Parathyroid adenoma (tissue), 2 donors: ENCODE measurements around the gene DICER1.

ENCODE experiments used
- H2AFZ ChIP-seq: fragments of 300-600 bp; sonication (generic); one replicate; pipeline ENCODE4 v1.7.0; 2017; ENCODE audit warnings: antibody characterized with exemption, mild to moderate bottlenecking
- H3K27ac ChIP-seq: fragments of 300-600 bp; sonication (generic); one replicate; pipeline ENCODE4 v1.7.0; 2017
- H3K27me3 ChIP-seq: fragments of 300-600 bp; sonication (generic); one replicate; pipeline ENCODE4 v1.7.0; 2017; ENCODE audit warnings: low read length; ENCODE audit not compliant: control insufficient read depth, insufficient read depth
- H3K36me3 ChIP-seq: fragments of 300-600 bp; sonication (generic); one replicate; pipeline ENCODE4 v1.7.0; 2017; ENCODE audit warnings: low read length; ENCODE audit not compliant: control insufficient read depth, insufficient read depth
- H3K4me1 ChIP-seq: fragments of 300-600 bp; sonication (generic); one replicate; pipeline ENCODE4 v1.7.0; 2017; ENCODE audit warnings: control low read depth
- H3K4me2 ChIP-seq: fragments of 300-600 bp; sonication (generic); one replicate; pipeline ENCODE4 v1.7.0; 2017; ENCODE audit warnings: low read length
- H3K4me3 ChIP-seq: fragments of 300-600 bp; sonication (generic); one replicate; pipeline ENCODE4 v1.7.0; 2017; ENCODE audit warnings: low read depth, low read length
- H3K79me2 ChIP-seq: fragments of 300-600 bp; sonication (generic); one replicate; pipeline ENCODE4 v1.7.0; 2017; ENCODE audit warnings: control low read depth
- H3K9ac ChIP-seq: fragments of 300-600 bp; sonication (generic); one replicate; pipeline ENCODE4 v1.7.0; 2017; ENCODE audit warnings: mild to moderate bottlenecking
- H3K9me3 ChIP-seq: fragments of 300-600 bp; sonication (generic); one replicate; pipeline ENCODE4 v1.7.0; 2017; ENCODE audit warnings: low read length; ENCODE audit not compliant: control insufficient read depth
- TF ChIP-seq, protein P1 (sequence below): fragments of 300-600 bp; sonication (generic); IDR thresholded peaks from one replicate; pipeline ENCODE4 v1.7.0; 2017; ENCODE audit warnings: antibody characterized with exemption, mild to moderate bottlenecking
- donor health status: primary hyperparathyroidism.

Gene DICER1

DNA sequence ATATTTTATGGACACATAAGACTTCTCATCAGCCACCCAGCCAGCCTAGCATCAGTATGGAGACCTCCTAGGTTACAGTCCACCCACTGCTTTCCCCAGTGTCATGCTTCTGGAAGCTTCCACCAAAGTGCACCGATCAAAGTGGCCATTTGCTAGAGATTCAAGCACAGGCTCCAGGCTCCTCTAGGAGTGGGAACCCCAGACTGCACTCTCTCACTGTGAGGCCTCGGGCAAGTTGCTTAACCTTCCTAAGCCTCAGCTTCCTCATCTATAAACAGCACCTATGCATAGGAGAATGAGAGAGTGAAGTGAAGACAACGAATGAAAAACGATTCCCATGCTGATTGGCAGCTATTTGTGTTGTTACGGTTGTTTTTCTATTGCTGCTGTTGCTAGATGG lies 94.4 kb downstream of the DICER1 start:
- no peak overlapping the region for H3K4me3 ChIP-seq
- no peaks in the 10 kb centered on the region for H3K79me2 ChIP-seq
- H3K27me3 ChIP-seq = no peaks in the 10 kb centered on the region
- TF ChIP-seq, protein P1, sequence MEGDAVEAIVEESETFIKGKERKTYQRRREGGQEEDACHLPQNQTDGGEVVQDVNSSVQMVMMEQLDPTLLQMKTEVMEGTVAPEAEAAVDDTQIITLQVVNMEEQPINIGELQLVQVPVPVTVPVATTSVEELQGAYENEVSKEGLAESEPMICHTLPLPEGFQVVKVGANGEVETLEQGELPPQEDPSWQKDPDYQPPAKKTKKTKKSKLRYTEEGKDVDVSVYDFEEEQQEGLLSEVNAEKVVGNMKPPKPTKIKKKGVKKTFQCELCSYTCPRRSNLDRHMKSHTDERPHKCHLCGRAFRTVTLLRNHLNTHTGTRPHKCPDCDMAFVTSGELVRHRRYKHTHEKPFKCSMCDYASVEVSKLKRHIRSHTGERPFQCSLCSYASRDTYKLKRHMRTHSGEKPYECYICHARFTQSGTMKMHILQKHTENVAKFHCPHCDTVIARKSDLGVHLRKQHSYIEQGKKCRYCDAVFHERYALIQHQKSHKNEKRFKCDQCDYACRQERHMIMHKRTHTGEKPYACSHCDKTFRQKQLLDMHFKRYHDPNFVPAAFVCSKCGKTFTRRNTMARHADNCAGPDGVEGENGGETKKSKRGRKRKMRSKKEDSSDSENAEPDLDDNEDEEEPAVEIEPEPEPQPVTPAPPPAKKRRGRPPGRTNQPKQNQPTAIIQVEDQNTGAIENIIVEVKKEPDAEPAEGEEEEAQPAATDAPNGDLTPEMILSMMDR = no peak
- no peak overlapping the region for H2AFZ ChIP-seq
- no peaks in the 10 kb centered on the region for H3K4me1 ChIP-seq
- no peak overlapping the region for H3K27ac ChIP-seq
- H3K9me3 ChIP-seq = no peaks in the 10 kb centered on the region
- no peak overlapping the region for H3K4me2 ChIP-seq
- H3K36me3 ChIP-seq = no peaks in the 10 kb centered on the region
- H3K9ac ChIP-seq = no peak overlapping the region

DNA sequence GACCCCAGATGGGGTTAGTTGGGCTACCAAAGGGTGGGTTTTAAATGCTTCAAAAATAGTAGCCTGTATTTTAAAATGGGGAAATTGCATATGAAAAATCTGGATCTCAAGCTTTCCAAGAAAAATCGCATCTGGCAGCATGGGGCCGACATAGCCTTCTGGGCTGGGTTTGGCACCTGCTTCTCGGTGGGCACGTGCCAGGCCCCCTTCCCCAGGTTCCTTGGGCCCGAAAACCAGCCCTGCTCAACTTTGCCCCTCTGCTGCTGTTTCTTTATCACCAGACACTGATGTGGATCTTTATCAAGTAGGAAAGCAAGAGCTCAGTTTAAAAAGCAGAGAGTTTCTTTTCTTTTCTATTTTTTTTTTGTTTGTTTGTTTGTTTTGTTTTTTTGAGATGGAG lies 95.1 kb downstream of the DICER1 start:
- Histone ChIP-seq H3K4me3 (no peak overlapping the region), H3K27ac (no peak overlapping the region), H2AFZ (no peak overlapping the region), H3K36me3 (no peaks in the 10 kb centered on the region), H3K9ac (no peak overlapping the region), H3K4me1 (no peaks in the 10 kb centered on the region), H3K4me2 (no peak overlapping the region), H3K9me3 (no peaks in the 10 kb centered on the region), H3K27me3 (no peaks in the 10 kb centered on the region), H3K79me2 (no peaks in the 10 kb centered on the region)
- TF ChIP-seq, protein P1 = no peak

DNA sequence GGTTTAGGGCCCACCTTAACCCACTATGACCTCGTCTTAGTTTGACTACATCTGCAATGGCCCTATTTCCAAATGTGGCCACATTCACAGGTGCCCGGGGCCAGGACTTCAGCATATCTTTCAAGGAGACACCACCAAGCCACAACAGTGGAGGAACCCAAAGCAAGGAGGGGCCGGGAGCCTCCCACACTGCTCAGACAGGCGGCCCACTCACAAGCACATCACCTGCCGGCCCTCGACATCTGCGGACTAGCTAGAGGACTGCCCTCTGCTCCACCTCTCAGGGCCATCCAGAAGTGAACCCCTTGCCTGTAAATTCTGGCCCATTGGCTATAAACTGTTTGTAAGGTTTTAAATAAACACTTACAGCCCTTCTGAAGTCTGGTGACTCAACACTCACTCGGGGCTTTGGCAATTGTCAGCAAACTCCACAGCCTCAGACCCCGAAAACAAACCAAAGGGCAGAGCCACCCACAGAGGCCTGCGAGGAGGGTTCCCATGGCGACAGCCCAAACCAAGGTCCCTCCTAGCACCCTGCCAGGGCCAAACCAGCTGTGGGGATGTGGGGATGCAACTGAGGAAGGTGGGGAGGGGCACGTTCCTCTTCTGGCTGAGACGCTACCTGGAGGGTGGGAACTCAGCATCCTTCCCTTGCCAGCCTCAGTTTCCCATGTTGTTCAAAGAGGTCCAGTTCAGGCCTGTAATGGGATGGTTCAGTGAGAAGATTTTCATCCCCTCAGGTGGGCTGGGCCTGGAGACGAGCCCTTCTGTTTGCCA lies 95.8 kb downstream of the DICER1 start:
- Histone ChIP-seq H3K9me3 (no peaks in the 10 kb centered on the region), H3K27me3 (no peaks in the 10 kb centered on the region), H3K4me1 (no peaks in the 10 kb centered on the region), H2AFZ (no peak overlapping the region), H3K27ac (no peak overlapping the region), H3K9ac (no peak overlapping the region), H3K36me3 (no peaks in the 10 kb centered on the region), H3K4me2 (no peak overlapping the region), H3K4me3 (no peak overlapping the region), H3K79me2 (no peaks in the 10 kb centered on the region)
- TF ChIP-seq, protein P1 = no peak

DNA sequence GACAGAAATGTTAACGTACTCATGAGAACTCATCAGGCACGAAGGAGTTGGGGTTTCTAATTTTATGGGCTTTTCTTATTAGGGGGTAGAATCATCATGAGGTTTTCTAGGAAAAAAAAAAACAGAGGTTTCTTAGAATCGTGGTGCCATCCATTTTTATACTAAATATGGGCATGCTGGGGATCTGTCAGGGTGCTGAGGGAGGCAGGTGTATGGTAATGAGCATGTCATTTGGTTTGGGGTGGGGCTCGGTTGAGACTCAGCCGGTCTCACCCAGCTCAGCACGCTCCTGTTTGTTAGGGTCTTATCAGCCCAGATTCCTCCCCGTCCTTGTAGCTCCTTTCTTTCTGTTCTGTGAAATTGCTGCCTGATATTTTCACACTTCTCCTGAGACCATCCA lies 98.2 kb downstream of the DICER1 start:
- H3K4me2 ChIP-seq = no peak overlapping the region
- no peak overlapping the region for H2AFZ ChIP-seq
- H3K79me2 ChIP-seq = no peaks in the 10 kb centered on the region
- H3K9ac ChIP-seq = no peak overlapping the region
- H3K4me3 ChIP-seq = no peak overlapping the region
- H3K27me3 ChIP-seq = no peaks in the 10 kb centered on the region
- TF ChIP-seq, protein P1 = no peak
- H3K36me3 ChIP-seq = no peaks in the 10 kb centered on the region
- H3K9me3 ChIP-seq = no peaks in the 10 kb centered on the region
- H3K27ac ChIP-seq = no peak overlapping the region
- H3K4me1 ChIP-seq = no peaks in the 10 kb centered on the region

DNA sequence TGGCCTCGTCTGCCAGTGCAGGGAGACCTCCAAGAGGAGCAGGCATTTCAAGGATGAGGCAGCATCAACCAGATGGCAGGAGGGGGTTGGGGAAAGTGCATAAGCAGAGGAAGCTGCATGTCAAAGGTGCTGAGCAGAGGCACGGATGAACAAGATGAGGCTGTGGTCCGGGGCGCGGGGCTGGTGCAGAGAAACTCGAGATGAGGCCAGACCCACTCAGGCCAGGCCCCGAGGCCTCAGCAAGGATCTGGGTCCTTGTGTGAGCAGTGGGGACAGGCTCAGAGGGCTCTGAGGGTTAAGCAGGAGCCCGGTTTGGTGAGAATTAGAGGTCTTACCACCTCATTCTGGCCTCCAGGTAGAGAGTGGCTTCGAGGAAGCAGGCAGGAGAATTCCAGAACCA lies 98.8 kb downstream of the DICER1 start:
- no peak overlapping the region for H3K4me3 ChIP-seq
- no peak overlapping the region for H3K27ac ChIP-seq
- H3K36me3 ChIP-seq = no peaks in the 10 kb centered on the region
- TF ChIP-seq, protein P1 = no peak
- no peaks in the 10 kb centered on the region for H3K4me1 ChIP-seq
- no peak overlapping the region for H3K4me2 ChIP-seq
- H3K79me2 ChIP-seq = no peaks in the 10 kb centered on the region
- no peaks in the 10 kb centered on the region for H3K9me3 ChIP-seq
- no peak overlapping the region for H3K9ac ChIP-seq
- H2AFZ ChIP-seq = no peak overlapping the region
- no peaks in the 10 kb centered on the region for H3K27me3 ChIP-seq
